Muscle layer of duodenum (tissue), 2 donors: Measurements from ENCODE around the gene UST.
"Not testable (repeated sequence)": the region's sequence is repeated elsewhere in the genome, so short reads cannot be mapped to it uniquely, and the experiment has no call there.

Source experiments
- H3K27ac ChIP-seq: one replicate; pipeline ENCODE4 v1.7.0; 2013; ENCODE audit warnings: mild to moderate bottlenecking, low read length
- H3K27me3 ChIP-seq: one replicate; pipeline ENCODE4 v1.7.0; 2013; ENCODE audit warnings: low read depth, mild to moderate bottlenecking, control low read depth, low read length
- H3K36me3 ChIP-seq, 2 donors: one replicate each; pipeline ENCODE4 v1.7.0; 2013; ENCODE audit warnings: low read length in 2 of 2, control low read depth in 1 of 2, mild to moderate bottlenecking in 1 of 2; ENCODE audit not compliant: insufficient read depth in 2 of 2, control insufficient read depth in 1 of 2
- H3K4me1 ChIP-seq, 2 donors: one replicate each; pipeline ENCODE4 v1.7.0; 2013; ENCODE audit warnings: low read length in 2 of 2, mild to moderate bottlenecking in 2 of 2, control low read depth in 1 of 2, moderate library complexity in 1 of 2; ENCODE audit not compliant: insufficient read depth in 2 of 2, control insufficient read depth in 1 of 2
- H3K4me3 ChIP-seq, 2 donors: one replicate each; pipeline ENCODE4 v1.7.0; 2013; ENCODE audit warnings: low read length in 2 of 2, low read depth in 1 of 2, mild to moderate bottlenecking in 1 of 2
- H3K9me3 ChIP-seq, 2 donors: one replicate each; pipeline ENCODE4 v1.7.0; 2013; ENCODE audit warnings: low read length in 2 of 2, control low read depth in 1 of 2, mild to moderate bottlenecking in 1 of 2; ENCODE audit not compliant: control insufficient read depth in 1 of 2
- donor health status: healthy.

UST gene

GRCh38 chr6:149090937-149091336 lies 344.1 kb downstream of the UST start:
- no peaks in the 10 kb centered on the region for H3K36me3 ChIP-seq
- H3K4me1 ChIP-seq = peaks cover 0 to 26% of the 10 kb centered on the region in 2 donors
- no peak overlapping the region for H3K4me3 ChIP-seq
- no peaks in the 10 kb centered on the region for H3K27me3 ChIP-seq
- no peak overlapping the region for H3K27ac ChIP-seq
- H3K9me3 ChIP-seq = no peaks in the 10 kb centered on the region

- no peak overlapping the region for H3K4me3 ChIP-seq
- H3K36me3 ChIP-seq = no peaks in the 10 kb centered on the region
- no peaks in the 10 kb centered on the region for H3K27me3 ChIP-seq
- H3K4me1 ChIP-seq = peaks cover 0 to 29% of the 10 kb centered on the region in 2 donors
- H3K27ac ChIP-seq = no peak overlapping the region
- H3K9me3 ChIP-seq = peaks cover 0 to under 1% of the 10 kb centered on the region in 2 donors
These were observed 346.8 kb downstream of the UST start for GRCh38 chr6:149093643-149094042.

- Histone ChIP-seq H3K36me3 (no peaks in the 10 kb centered on the region), H3K27me3 (no peaks in the 10 kb centered on the region), H3K4me1 (peaks cover 0 to 29% of the 10 kb centered on the region in 2 donors), H3K4me3 (no peak overlapping the region), H3K27ac (no peak overlapping the region), H3K9me3 (peaks cover 0 to 5% of the 10 kb centered on the region in 2 donors)
These were observed 347.3 kb downstream of the UST start for GRCh38 chr6:149094156-149094555.

- no peaks in the 10 kb centered on the region for H3K27me3 ChIP-seq
- no peak overlapping the region for H3K27ac ChIP-seq
- peaks cover 0 to 5% of the 10 kb centered on the region in 2 donors for H3K9me3 ChIP-seq
- no peak overlapping the region for H3K4me3 ChIP-seq
- H3K36me3 ChIP-seq = no peaks in the 10 kb centered on the region
- peaks cover 0 to 29% of the 10 kb centered on the region in 2 donors for H3K4me1 ChIP-seq
These were observed 348.1 kb downstream of the UST start for GRCh38 chr6:149094934-149095351.

GRCh38 chr6:149095842-149096241 lies 349.0 kb downstream of the UST start:
- Histone ChIP-seq H3K4me1 (peaks cover 0 to 24% of the 10 kb centered on the region in 2 donors), H3K27ac (no peak overlapping the region), H3K36me3 (no peaks in the 10 kb centered on the region), H3K27me3 (no peaks in the 10 kb centered on the region), H3K4me3 (no peak overlapping the region), H3K9me3 (peaks cover 0 to 5% of the 10 kb centered on the region in 2 donors)

- H3K36me3 ChIP-seq = no peaks in the 10 kb centered on the region
- H3K27me3 ChIP-seq = no peaks in the 10 kb centered on the region
- H3K4me1 ChIP-seq = peaks cover 0 to 21% of the 10 kb centered on the region in 2 donors
- H3K9me3 ChIP-seq = peaks cover 0 to 5% of the 10 kb centered on the region in 2 donors
- H3K4me3 ChIP-seq = no peak overlapping the region
- no peak overlapping the region for H3K27ac ChIP-seq
These were observed 351.0 kb downstream of the UST start for GRCh38 chr6:149097794-149098193.

- no peaks in the 10 kb centered on the region for H3K36me3 ChIP-seq
- H3K27ac ChIP-seq = no peak overlapping the region
- H3K27me3 ChIP-seq = no peaks in the 10 kb centered on the region
- no peak overlapping the region for H3K4me3 ChIP-seq
- peaks cover 0 to 15% of the 10 kb centered on the region in 2 donors for H3K4me1 ChIP-seq
- peaks cover 0 to 5% of the 10 kb centered on the region in 2 donors for H3K9me3 ChIP-seq
These were observed 352.0 kb downstream of the UST start for GRCh38 chr6:149098700-149099276.

- H3K27ac ChIP-seq = no peak overlapping the region
These were observed 355.5 kb downstream of the UST start for GRCh38 chr6:149102324-149102723.

GRCh38 chr6:149103950-149104349 lies 357.1 kb downstream of the UST start:
- not testable (repeated sequence) for H3K27me3 ChIP-seq, H3K36me3 ChIP-seq, H3K27ac ChIP-seq, H3K4me1 ChIP-seq, H3K9me3 ChIP-seq, H3K4me3 ChIP-seq

More at GRCh38 chr6:149102324-149102723, 355.5 kb downstream of the UST start:
- no peak overlapping the region for H3K4me3 ChIP-seq
- H3K9me3 ChIP-seq = peaks cover 0 to 5% of the 10 kb centered on the region in 2 donors
- no peaks in the 10 kb centered on the region for H3K27me3 ChIP-seq
- H3K4me1 ChIP-seq = no peaks in the 10 kb centered on the region
- H3K36me3 ChIP-seq = no peaks in the 10 kb centered on the region

- Histone ChIP-seq H3K27me3 (no peaks in the 10 kb centered on the region), H3K4me1 (no peaks in the 10 kb centered on the region), H3K36me3 (no peaks in the 10 kb centered on the region), H3K27ac (no peak overlapping the region), H3K9me3 (no peaks in the 10 kb centered on the region), H3K4me3 (no peak overlapping the region)
These were observed 360.7 kb downstream of the UST start for GRCh38 chr6:149107520-149107919.

GRCh38 chr6:149108038-149108748 lies 361.4 kb downstream of the UST start:
- Histone ChIP-seq H3K4me3 (no peak overlapping the region), H3K4me1 (no peaks in the 10 kb centered on the region), H3K9me3 (no peaks in the 10 kb centered on the region), H3K27me3 (no peaks in the 10 kb centered on the region), H3K36me3 (no peaks in the 10 kb centered on the region), H3K27ac (no peak overlapping the region)

- H3K27ac ChIP-seq = no peak overlapping the region
- H3K9me3 ChIP-seq = no peaks in the 10 kb centered on the region
- H3K27me3 ChIP-seq = no peaks in the 10 kb centered on the region
- no peak overlapping the region for H3K4me3 ChIP-seq
- peaks cover 0 to 4% of the 10 kb centered on the region in 2 donors for H3K4me1 ChIP-seq
- no peaks in the 10 kb centered on the region for H3K36me3 ChIP-seq
These were observed 361.9 kb downstream of the UST start for GRCh38 chr6:149108749-149109100.
